DMS53 treated with DMSO at 0.1 percent for 48 hours (cell line): ENCODE data around the gene SETD9.

ENCODE experiments used
- DNase-seq: peaks from one replicate; lab custom pipeline; 2025; ENCODE audit not compliant: unreplicated experiment; lab: John Stamatoyannopoulos, UW

SETD9 gene

GRCh38 chr5:56934325-56934724 is 24.9 kb downstream of the SETD9 start:
- DNase-seq: no peak

DNA sequence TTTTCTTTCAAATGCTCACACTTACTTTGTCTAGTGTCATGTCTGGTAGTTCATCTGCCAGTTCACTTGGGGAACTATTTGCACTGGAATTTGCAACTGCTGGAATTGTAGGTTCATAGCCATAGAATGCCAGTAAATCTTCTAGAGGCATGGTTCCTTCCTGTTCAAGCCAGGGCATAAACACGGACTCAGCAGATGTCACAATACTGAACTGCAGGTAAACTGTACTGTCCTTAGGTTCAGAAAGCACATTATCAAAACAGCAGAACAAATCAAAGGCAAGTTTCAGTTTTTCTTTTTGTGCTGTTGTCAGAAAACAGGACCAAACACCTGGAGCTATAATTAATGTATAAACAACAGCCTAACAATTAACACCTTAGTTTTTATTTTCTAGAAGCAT is 29.5 kb downstream of the SETD9 start:
- no peak for DNase-seq

DNA sequence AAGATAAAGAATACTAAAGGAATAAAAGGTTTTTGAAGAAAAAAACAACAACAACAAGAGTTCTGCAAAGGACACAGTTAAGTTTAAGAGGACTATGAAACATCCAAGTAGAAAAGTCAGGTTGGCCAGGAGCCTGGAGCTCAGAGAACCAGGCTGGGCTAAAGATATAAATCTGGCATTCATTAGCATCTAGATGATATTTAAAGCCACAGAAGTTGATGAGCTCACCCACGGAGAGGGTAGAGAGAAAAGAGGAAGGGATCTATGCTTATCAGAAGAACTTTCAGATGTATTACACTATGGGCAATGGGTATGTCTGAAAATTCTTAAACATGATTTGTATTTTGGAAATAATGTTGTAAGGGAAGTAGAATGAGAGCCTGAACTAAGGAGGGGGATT is 32.6 kb downstream of the SETD9 start:
- DNase-seq: no peak

- no peak for DNase-seq
Observed at GRCh38 chr5:56947052-56947451, 37.7 kb downstream of the SETD9 start.

DNA sequence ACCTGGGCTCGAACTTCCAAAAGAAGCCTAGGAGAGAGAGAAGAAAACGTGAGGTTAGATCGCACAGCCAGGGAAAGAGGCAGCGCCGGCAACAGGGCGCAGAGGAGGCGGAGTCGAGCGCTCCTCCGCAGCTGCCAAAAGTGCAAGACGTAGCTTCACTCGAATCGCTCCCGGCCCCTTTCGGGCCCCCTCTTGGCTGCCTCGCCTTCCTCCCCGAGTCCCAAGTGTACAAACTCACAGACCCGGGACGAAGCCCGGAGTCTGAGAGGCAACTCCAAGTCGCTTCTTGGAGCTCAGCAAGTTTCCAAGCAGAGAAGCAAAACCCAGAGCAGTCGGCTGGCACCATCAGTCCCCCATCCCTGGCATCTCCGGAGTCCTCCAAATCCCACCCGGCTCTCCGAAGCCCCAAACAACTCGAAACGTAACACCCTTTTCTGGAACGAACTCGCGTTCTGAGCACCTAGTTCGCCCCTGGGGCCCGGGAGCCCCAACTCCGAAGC is 41.3 kb downstream of the SETD9 start:
- DNase-seq: no peak

DNA sequence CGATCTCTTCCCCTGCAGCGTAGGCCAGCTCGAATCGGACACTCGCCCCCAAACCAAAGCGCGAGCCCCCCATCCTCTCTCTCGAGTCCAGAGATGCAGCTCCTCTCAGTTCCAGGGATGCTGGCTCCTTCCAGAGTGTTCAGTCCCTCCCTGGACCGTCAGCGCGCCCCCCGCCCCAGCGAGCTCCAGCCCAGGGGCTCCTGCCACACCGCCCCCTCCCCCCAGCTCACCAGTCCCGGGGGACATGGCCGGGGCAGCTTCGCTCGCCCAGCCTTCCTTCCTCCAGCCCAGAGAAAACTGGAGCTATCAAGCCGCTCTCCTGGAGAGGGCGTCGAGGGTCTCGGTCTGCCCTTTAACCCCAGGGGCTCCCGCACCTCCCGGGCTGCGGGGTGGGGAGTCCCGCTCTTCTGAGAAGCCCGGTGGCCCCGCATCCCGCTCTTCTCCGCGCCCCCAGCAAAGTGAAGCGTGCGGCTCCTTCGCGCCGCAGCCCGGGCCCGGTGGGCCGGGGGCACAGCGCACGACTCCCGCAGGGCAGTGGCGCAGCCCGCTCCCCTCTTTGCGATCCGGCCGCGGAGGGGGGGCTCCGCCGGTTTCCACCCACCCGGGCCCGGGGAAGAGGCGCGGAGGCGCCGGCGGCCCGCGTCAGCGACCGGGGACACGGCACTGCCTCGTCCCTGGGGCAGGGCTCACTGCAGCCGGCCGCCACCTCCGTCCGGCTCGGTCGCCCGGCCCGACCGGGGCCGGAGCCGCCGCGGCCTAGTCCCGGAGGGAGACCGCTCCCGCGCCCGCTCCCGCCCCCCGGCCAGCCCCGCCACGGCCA is 41.9 kb downstream of the SETD9 start:
- no peak for DNase-seq

- DNase-seq: peak; percentile 59
Observed at GRCh38 chr5:56951946-56952691, 42.7 kb downstream of the SETD9 start, which contains the start of gene MIER3. MIER3 (minus strand) TSS chr5:56952123; CDS start chr5:56952102, 21 bp downstream.

DNA sequence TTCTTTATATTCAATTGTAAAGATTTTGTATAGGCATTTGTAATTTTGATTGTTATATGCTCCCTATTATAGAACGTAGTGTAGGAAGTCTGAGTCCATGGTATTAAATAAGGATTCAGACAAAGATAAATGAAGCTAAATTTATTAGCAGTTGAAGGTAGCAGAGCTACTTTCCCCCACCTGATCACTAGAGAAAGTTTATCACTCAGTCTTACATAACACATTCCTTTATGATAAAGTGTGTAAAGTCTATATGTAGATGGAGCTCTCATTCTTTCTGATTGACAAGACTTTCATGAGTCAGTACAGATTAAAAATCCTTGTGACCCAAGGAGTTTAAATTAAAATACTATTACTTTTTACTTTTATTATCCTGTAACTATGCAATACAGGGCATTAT is 44.9 kb downstream of the SETD9 start:
- no peak for DNase-seq

DNA sequence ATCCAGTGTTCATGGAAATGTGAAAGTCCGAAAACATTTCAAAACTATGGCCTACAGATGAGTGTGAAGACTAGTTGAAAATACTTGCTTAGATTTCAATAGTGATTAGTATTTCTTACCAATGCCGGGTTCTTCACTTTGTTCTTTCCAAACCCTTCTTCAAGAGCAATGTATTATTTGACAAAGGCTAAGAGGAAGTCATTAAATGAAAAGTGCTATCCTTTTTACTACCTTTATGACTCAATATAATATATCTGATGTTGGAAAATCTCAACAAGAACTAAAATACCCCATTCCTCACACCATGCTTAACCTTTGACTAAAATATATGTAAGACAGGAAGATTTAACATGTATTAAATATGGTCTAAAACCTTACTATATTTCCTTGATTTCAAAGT is 49.2 kb downstream of the SETD9 start:
- no peak for DNase-seq

DNA sequence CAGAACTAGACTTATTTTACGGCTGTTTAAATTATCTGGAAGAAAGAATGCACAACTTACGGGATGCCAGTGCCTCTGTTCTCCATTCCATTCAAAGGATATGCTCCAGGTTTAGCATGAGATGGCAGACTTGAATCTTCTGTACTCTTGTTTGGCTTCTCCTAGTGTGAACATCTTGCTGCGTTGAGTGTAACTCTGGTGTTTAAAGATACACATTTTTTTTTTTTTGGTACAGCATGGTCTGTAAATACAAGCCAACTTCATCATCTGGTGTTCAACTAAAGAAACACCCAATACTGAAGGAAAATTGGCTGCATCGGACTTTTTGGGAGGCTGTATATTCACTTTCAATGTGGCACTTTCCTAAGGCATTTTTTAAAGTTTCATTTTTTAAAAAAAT is 49.9 kb downstream of the SETD9 start:
- DNase-seq: no peak

DNA sequence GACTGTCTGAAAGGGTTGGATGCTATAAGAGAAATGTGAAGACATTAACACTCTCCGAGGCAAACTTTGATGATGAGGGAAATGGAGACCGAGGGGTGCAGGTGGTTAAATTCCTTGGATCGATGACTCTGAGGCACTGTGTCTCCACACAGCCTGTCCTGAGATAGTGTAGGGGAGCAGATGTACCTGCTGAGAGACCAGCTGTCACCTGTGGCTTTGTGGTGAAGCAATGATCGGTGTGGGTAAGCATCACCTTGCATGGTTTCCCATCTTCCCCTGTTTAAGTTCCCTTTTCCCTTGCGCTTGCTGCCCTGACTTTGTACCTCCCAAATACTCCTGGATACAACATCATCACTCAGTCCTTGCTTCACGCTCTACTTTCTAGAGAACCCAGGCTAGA is 52.4 kb downstream of the SETD9 start:
- DNase-seq: no peak

GRCh38 chr5:56962286-56962685 is 52.9 kb downstream of the SETD9 start:
- DNase-seq: no peak

DNA sequence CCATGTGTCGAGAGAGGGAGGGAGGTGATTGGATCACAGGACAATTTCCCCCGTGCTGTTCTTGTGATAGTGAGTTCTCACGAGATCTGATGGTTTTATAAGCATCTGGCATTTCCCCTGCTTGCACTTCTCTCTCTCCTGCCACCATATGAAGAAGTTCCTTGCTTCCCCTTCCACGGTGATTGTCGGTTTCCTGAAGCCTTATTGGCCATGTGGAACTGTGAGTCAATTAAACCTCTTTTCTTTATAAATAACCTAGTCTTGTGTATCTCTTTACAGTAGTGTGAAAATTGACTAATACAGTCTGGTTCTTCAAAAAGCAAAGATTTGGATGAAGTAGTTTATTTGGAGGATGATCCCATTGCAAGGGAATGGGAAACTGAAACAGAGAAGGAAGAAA is 53.9 kb downstream of the SETD9 start:
- DNase-seq: no peak

DNA sequence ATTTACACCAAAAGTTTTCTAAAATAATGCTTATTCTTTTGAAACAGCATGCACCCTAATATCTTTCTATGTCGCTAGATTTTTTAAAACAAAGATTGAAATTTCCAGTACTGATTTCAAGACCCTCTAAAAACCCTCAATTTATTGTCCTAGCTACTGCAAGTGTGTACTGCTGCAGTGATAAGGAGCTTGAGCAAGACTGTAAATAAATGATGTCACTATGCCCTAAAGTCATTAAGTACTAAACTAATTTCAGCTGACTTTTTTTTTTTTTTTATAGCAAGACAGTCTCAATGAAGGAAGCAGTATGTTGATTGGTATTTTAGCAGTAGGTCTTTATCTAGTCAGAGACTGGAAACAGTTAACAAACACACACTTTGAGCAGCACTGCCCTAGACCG is 54.8 kb downstream of the SETD9 start:
- no peak for DNase-seq
